Caco-2 (cell line): Measurements from ENCODE around the gene RNASE3. TPM values are rescaled to one million over a fixed set of nuclear protein-coding genes. Genes with fewer than 3 reads are reported as not detected.
A peak's percentile ranks its signal among the peaks of the same experiment; 100 is the strongest.

Experiments used
- BruUV-seq: library from RNA; stranded (reverse); fragments of 400-500 nt; replicated peaks from 2 replicates; lab custom pipeline; 2021; lab: Mats Ljungman, UMichigan
- CTCF ChIA-PET: fragments of 300-600 bp; sonication (Branson Sonifier 250); formaldehyde crosslinking; loops from one replicate; lab custom pipeline; 2022; ENCODE audit warnings: antibody characterized with exemption; lab: Charles Lee
- POLR2A ChIA-PET: fragments of 300-600 bp; sonication (Branson Sonifier 250); formaldehyde crosslinking; loops from one replicate; lab custom pipeline; 2022; ENCODE audit warnings: antibody characterized with exemption; lab: Charles Lee
- DNase-seq, 2 experiments: peaks; one replicate each; pipeline versions ENCODE4 v3.0.0 to v3.0.0-alpha.2; 2020 to 2022
- H3K27me3 ChIP-seq: replicated peaks from 2 replicates; pipeline ENCODE4 v1.6.0; 2011; ENCODE audit warnings: low read length; ENCODE audit not compliant: control insufficient read depth, insufficient read depth
- H3K36me3 ChIP-seq: 2 replicates; pipeline ENCODE4 v1.5.1; 2011; ENCODE audit warnings: low read length; ENCODE audit not compliant: control insufficient read depth, insufficient read depth
- H3K4me1 ChIP-seq: fragments of 250-450 bp; sonication (Bioruptor Pico); 2 replicates; pipeline ENCODE4 v1.5.1; 2020; ENCODE audit warnings: mild to moderate bottlenecking
- H3K4me3 ChIP-seq: 2 replicates; pipeline ENCODE4 v1.5.1; 2011; ENCODE audit warnings: low read depth, mild to moderate bottlenecking, control low read depth, low read length
- H3K9me3 ChIP-seq: fragments of 250-450 bp; sonication (Bioruptor Pico); 2 replicates; pipeline ENCODE4 v1.5.1; 2020; ENCODE audit warnings: mild to moderate bottlenecking, moderate library complexity
- H3K27ac Mint-ChIP-seq: one replicate; pipeline ENCODE4 v1.8.0; 2022; ENCODE audit warnings: mixed read lengths; ENCODE audit not compliant: unreplicated experiment
- H3K27me3 Mint-ChIP-seq: one replicate; pipeline ENCODE4 v1.8.0; 2022; ENCODE audit warnings: mixed read lengths; ENCODE audit not compliant: insufficient read depth, unreplicated experiment
- H3K36me3 Mint-ChIP-seq: one replicate; pipeline ENCODE4 v1.8.0; 2022; ENCODE audit warnings: mild to moderate bottlenecking, mixed read lengths; ENCODE audit not compliant: insufficient read depth, unreplicated experiment
- H3K4me1 Mint-ChIP-seq: one replicate; pipeline ENCODE4 v1.8.0; 2022; ENCODE audit warnings: low read depth, mixed read lengths; ENCODE audit not compliant: unreplicated experiment
- H3K4me3 Mint-ChIP-seq: one replicate; pipeline ENCODE4 v1.8.0; 2022; ENCODE audit warnings: mild to moderate bottlenecking, moderate library complexity, mixed read lengths; ENCODE audit not compliant: unreplicated experiment
- H3K9me3 Mint-ChIP-seq: one replicate; pipeline ENCODE4 v1.8.0; 2022; ENCODE audit warnings: mixed read lengths; ENCODE audit not compliant: unreplicated experiment
- intact Hi-C: fragments of 100-400 bp; cut with micrococcal nuclease; formaldehyde crosslinking; loops from one replicate; pipeline ENCODE4 v1.10.0; 2022; ENCODE audit not compliant: unreplicated experiment
- total RNA-seq: library from RNA; stranded (reverse); gene quantifications from 2 replicates; pipeline ENCODE4 v1.2.3, GENCODE V29; 2022
- TF ChIP-seq, protein P1 (sequence below), 2 experiments: fragments of 200-600 bp in 1 of 2; IDR thresholded peaks; 1 replicate in 1 of 2; 2 replicates in 1 of 2; pipeline versions ENCODE4 v1.5.1 to v1.8.0; 2011 to 2022; ENCODE audit warnings: antibody characterized with exemption in 1 of 2, control low read depth in 1 of 2, inconsistent platforms in 1 of 2, low read depth in 1 of 2, low read length in 1 of 2, mild to moderate bottlenecking in 1 of 2, moderate library complexity in 1 of 2; ENCODE audit not compliant: insufficient read depth in 1 of 2, severe bottlenecking in 1 of 2, unreplicated experiment in 1 of 2

RNASE3 gene
- total RNA-seq, 1 experiment from 2014 or later: not detected

GRCh38 chr14:20857207-20857606 is 34.0 kb upstream of the RNASE3 start:
- Mint-ChIP-seq H3K4me1 (peaks cover 20% of the 10 kb centered on the region), H3K27me3 (peaks cover 2% of the 10 kb centered on the region), H3K36me3 (no peaks in the 10 kb centered on the region), H3K27ac (no peak overlapping the region), H3K4me3 (no peak overlapping the region), H3K9me3 (peaks cover 6% of the 10 kb centered on the region)
- BruUV-seq: no TSS peak
- Histone ChIP-seq H3K4me3 (no peak overlapping the region), H3K4me1 (peaks cover 6% of the 10 kb centered on the region), H3K9me3 (no peaks in the 10 kb centered on the region), H3K36me3 (no peaks in the 10 kb centered on the region), H3K27me3 (no peaks in the 10 kb centered on the region)
- TF ChIP-seq, protein P1, sequence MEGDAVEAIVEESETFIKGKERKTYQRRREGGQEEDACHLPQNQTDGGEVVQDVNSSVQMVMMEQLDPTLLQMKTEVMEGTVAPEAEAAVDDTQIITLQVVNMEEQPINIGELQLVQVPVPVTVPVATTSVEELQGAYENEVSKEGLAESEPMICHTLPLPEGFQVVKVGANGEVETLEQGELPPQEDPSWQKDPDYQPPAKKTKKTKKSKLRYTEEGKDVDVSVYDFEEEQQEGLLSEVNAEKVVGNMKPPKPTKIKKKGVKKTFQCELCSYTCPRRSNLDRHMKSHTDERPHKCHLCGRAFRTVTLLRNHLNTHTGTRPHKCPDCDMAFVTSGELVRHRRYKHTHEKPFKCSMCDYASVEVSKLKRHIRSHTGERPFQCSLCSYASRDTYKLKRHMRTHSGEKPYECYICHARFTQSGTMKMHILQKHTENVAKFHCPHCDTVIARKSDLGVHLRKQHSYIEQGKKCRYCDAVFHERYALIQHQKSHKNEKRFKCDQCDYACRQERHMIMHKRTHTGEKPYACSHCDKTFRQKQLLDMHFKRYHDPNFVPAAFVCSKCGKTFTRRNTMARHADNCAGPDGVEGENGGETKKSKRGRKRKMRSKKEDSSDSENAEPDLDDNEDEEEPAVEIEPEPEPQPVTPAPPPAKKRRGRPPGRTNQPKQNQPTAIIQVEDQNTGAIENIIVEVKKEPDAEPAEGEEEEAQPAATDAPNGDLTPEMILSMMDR (IDR thresholded peaks at IDR 0.05; ENCODE audit: insufficient read depth in 1 of 2, low read depth in 1 of 2, low read length in 1 of 2, severe bottlenecking in 1 of 2, unreplicated experiment in 1 of 2): no peak
- intact Hi-C loops: loop anchor here (1.0 to 5.0 kb wide), 4 partner anchors 16 to 183 kb away; no protein-coding TSS in a partner anchor
- no peak for DNase-seq
- POLR2A ChIA-PET: no interaction called here
- CTCF ChIA-PET: interaction anchor here (0.5 to 3.1 kb wide), 23 partner anchors 8 to 648 kb away, joined by 3 to 45 read pairs (median 4); partner anchors contain the start of gene SLC39A2

DNA sequence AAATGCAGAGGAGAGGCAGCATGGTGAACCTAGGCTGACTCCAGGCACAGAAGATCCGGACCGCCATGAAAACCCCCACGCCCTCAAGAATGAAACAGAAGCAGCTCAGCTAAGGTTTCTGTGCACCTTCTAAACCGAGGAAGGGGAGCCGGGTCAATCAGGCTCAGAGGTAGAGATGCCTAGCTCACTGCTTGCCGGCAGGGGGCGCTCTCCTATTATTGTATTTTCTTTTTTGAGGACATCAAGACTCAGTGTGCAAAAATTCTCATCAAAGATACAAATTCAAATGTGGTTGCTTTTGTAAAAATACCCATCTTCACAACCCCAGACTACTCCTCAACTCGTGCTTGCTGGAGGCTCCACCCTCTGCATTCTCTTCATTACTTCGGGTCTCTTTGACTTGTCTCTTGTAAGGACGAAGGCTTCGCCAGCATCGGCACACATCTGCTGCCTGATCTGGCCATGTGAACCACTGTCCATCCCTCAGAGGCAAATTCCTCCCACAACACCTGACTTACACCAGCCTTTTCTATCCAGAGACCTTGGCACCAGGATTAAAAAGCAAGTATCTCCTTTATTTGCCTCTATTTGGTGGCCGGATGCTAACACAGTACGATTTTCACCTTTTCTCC is 33.4 kb upstream of the RNASE3 start:
- Mint-ChIP-seq H3K4me3 (peak overlapping the region; percentile 23), H3K36me3 (no peaks in the 10 kb centered on the region), H3K27ac (no peak overlapping the region), H3K4me1 (peaks cover 19% of the 10 kb centered on the region), H3K9me3 (peaks cover 6% of the 10 kb centered on the region), H3K27me3 (peaks cover 5% of the 10 kb centered on the region)
- Histone ChIP-seq H3K9me3 (no peaks in the 10 kb centered on the region), H3K4me3 (no peak overlapping the region), H3K27me3 (no peaks in the 10 kb centered on the region), H3K4me1 (peaks cover 6% of the 10 kb centered on the region), H3K36me3 (no peaks in the 10 kb centered on the region)
- DNase-seq: peak; percentile 47 to 74
- intact Hi-C loops: loop anchor here (1.0 to 5.0 kb wide), 4 partner anchors 15 to 183 kb away; no protein-coding TSS in a partner anchor
- CTCF ChIA-PET: interaction anchor here (0.5 to 3.1 kb wide), 23 partner anchors 9 to 649 kb away, joined by 3 to 45 read pairs (median 4); partner anchors contain the start of gene SLC39A2
- POLR2A ChIA-PET: no interaction called here
- no TSS peak for BruUV-seq
- TF ChIP-seq, protein P1 (IDR thresholded peaks at IDR 0.05; ENCODE audit: insufficient read depth in 1 of 2, low read depth in 1 of 2, low read length in 1 of 2, severe bottlenecking in 1 of 2, unreplicated experiment in 1 of 2): peak; percentile 80 to 82

DNA sequence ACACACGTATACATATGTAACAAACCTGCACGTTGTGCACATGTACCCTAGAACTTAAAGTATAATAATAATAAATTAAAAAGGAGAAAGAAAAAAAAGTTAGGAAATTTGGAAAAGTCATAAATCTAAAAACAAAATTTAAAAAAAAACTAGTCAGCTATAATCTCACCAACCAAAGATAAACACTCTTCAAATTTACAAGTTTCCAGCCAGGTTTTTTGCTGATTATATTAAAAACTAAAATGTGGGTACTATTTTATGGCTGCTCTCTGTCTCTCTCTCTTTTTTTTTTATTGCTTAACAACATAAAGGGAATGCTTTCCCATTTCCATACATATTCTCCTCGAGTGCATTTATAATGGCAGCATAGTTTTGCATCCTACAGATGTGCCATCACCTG is 25.0 kb upstream of the RNASE3 start:
- Mint-ChIP-seq H3K27me3 (peaks cover 19% of the 10 kb centered on the region), H3K4me1 (no peaks in the 10 kb centered on the region), H3K9me3 (peaks cover 2% of the 10 kb centered on the region), H3K27ac (no peak overlapping the region), H3K36me3 (no peaks in the 10 kb centered on the region), H3K4me3 (no peak overlapping the region)
- ChIA-PET POLR2A (no interaction called here), CTCF (no interaction called here)
- Histone ChIP-seq H3K4me3 (no peak overlapping the region), H3K36me3 (no peaks in the 10 kb centered on the region), H3K27me3 (no peaks in the 10 kb centered on the region; the same call in 1 of the 2 replicates), H3K9me3 (no peaks in the 10 kb centered on the region), H3K4me1 (no peaks in the 10 kb centered on the region)
- TF ChIP-seq, protein P1 (IDR thresholded peaks at IDR 0.05; ENCODE audit: insufficient read depth in 1 of 2, low read depth in 1 of 2, low read length in 1 of 2, severe bottlenecking in 1 of 2, unreplicated experiment in 1 of 2): no peak
- BruUV-seq: no TSS peak
- intact Hi-C loops: no loop called here
- DNase-seq: no peak
